ENCODE data around the gene BABAM2. TPM values are rescaled to one million over a fixed set of nuclear protein-coding genes. Genes with fewer than 3 reads are reported as not detected.

BABAM2 gene
- total RNA-seq, 4 donors from 2014 or later: 24.3 to 46.1 (median 44.5) TPM

GRCh38 chr2:28346587-28346986, 456.1 kb downstream of the BABAM2 start:
- Histone ChIP-seq H3K27me3 (no peaks in the 10 kb centered on the region), H3K4me1 (peaks cover 4 to 38% (median 14%) of the 10 kb centered on the region in 4 donors), H3K27ac (no peak overlapping the region), H3K9me3 (no peaks in the 10 kb centered on the region), H3K4me3 (no peak overlapping the region), H3K36me3 (no peaks in the 10 kb centered on the region)
- TF ChIP-seq CTCF (IDR thresholded peaks at IDR 0.05) (no peak), POLR2A (IDR thresholded peaks at IDR 0.05) (no peak), EP300 (IDR thresholded peaks at IDR 0.05) (no peak)
- no peak for DNase-seq (ENCODE audit: low spot score in 2 of 2)
- 83 to 90% methylated on average over 6 of the region's 6 CpGs for WGBS, 2 donors

- Histone ChIP-seq H3K36me3 (no peaks in the 10 kb centered on the region), H3K4me1 (peaks cover 4 to 32% (median 11%) of the 10 kb centered on the region in 4 donors), H3K27me3 (no peaks in the 10 kb centered on the region), H3K9me3 (no peaks in the 10 kb centered on the region), H3K4me3 (no peak overlapping the region), H3K27ac (no peak overlapping the region)
- TF ChIP-seq POLR2A (IDR thresholded peaks at IDR 0.05): no peak
- TF ChIP-seq EP300 (IDR thresholded peaks at IDR 0.05): no peak
- no peak for TF ChIP-seq CTCF (IDR thresholded peaks at IDR 0.05)
- DNase-seq (ENCODE audit: low spot score in 2 of 2): no peak
- 91 to 94% methylated on average over 6 of the region's 6 CpGs for WGBS, 2 donors
These were observed 456.7 kb downstream of the BABAM2 start for GRCh38 chr2:28347193-28347592.

GRCh38 chr2:28347596-28347995, 457.1 kb downstream of the BABAM2 start:
- Histone ChIP-seq H3K4me3 (no peak overlapping the region), H3K9me3 (no peaks in the 10 kb centered on the region), H3K27me3 (no peaks in the 10 kb centered on the region), H3K27ac (no peak overlapping the region), H3K36me3 (no peaks in the 10 kb centered on the region), H3K4me1 (peaks cover 3 to 28% (median 9%) of the 10 kb centered on the region in 4 donors)
- no peak for TF ChIP-seq CTCF (IDR thresholded peaks at IDR 0.05)
- TF ChIP-seq POLR2A (IDR thresholded peaks at IDR 0.05): no peak
- no peak for TF ChIP-seq EP300 (IDR thresholded peaks at IDR 0.05)
- 70 to 72% methylated on average over 9 of the region's 9 CpGs for WGBS, 2 donors
- no peak for DNase-seq (ENCODE audit: low spot score in 2 of 2)

- TF ChIP-seq EP300 (IDR thresholded peaks at IDR 0.05) (no peak), POLR2A (IDR thresholded peaks at IDR 0.05) (no peak), CTCF (IDR thresholded peaks at IDR 0.05) (no peak)
- 64 to 78% methylated on average over 9 to 10 of the region's 10 CpGs for WGBS, 2 donors
- no peaks in the 10 kb centered on the region for H3K9me3 ChIP-seq
- no peaks in the 10 kb centered on the region for H3K36me3 ChIP-seq
- no peak overlapping the region for H3K27ac ChIP-seq
- H3K27me3 ChIP-seq: no peaks in the 10 kb centered on the region
- H3K4me3 ChIP-seq: no peak overlapping the region
- peaks cover 0 to 22% (median 5%) of the 10 kb centered on the region in 4 donors for H3K4me1 ChIP-seq
- DNase-seq (ENCODE audit: low spot score in 2 of 2): no peak
These were observed 457.6 kb downstream of the BABAM2 start for GRCh38 chr2:28348149-28348567.

GRCh38 chr2:28348921-28349320, 458.4 kb downstream of the BABAM2 start:
- TF ChIP-seq EP300 (IDR thresholded peaks at IDR 0.05) (no peak), POLR2A (IDR thresholded peaks at IDR 0.05) (no peak), CTCF (IDR thresholded peaks at IDR 0.05) (no peak)
- Histone ChIP-seq H3K4me3 (no peak overlapping the region), H3K27ac (no peak overlapping the region), H3K9me3 (no peaks in the 10 kb centered on the region), H3K27me3 (no peaks in the 10 kb centered on the region), H3K4me1 (peaks cover 0 to 15% (median 0%) of the 10 kb centered on the region in 4 donors), H3K36me3 (no peaks in the 10 kb centered on the region)
- DNase-seq (ENCODE audit: low spot score in 2 of 2): no peak
- 92% methylated on average over 11 of the region's 11 CpGs for WGBS, 2 donors
